ENCODE results near the gene HEXD. TPM values are rescaled to one million over a fixed set of nuclear protein-coding genes. Genes with fewer than 3 reads are reported as not detected.

The HEXD gene
- total and polyA plus RNA-seq, 2 donors (not counting 3 experiments of a cell fraction or from before 2014, with no cell fraction given), result 12.9 to 18.6 TPM

- Histone ChIP-seq H3K36me3 (ENCODE audit: control insufficient read depth in 2 of 2, extremely low read depth in 1 of 2, insufficient read depth in 2 of 2, low read length in 2 of 2) (peaks cover 0 to 13% of the 10 kb centered on the region in 2 experiments), H3K9ac (replicated peaks; ENCODE audit: extremely low read depth, insufficient read depth, low read length) (no peak overlapping the region), H2AFZ (ENCODE audit: low read depth, low read length) (no peak overlapping the region), H3K27me3 (ENCODE audit: control insufficient read depth in 2 of 2, insufficient read depth in 2 of 2, low read length in 2 of 2) (no peaks in the 10 kb centered on the region), H3K9me3 (replicated peaks; ENCODE audit: control insufficient read depth, insufficient read depth, low read length) (no peaks in the 10 kb centered on the region), H3K4me3 (replicated peaks in 1 of 3; ENCODE audit: insufficient read depth in 1 of 3, low read depth in 1 of 3, low read length in 3 of 3) (no peak overlapping the region), H3K27ac (ENCODE audit: insufficient read depth, low read depth, low read length) (no peak overlapping the region), H3K4me1 (ENCODE audit: control insufficient read depth, extremely low read depth, insufficient read depth, low read length) (no peaks in the 10 kb centered on the region), H3K9me1 (replicated peaks; ENCODE audit: control insufficient read depth, extremely low read depth, insufficient read depth, low read length) (no peaks in the 10 kb centered on the region), H3K79me2 (ENCODE audit: control insufficient read depth, insufficient read depth, low read length) (no peaks in the 10 kb centered on the region), H3K4me2 (ENCODE audit: insufficient read depth, low read length) (no peak overlapping the region), H4K20me1 (replicated peaks; ENCODE audit: control insufficient read depth, extremely low read depth, insufficient read depth, low read length) (no peaks in the 10 kb centered on the region)
- no peak for DNase-seq (ENCODE audit: low read depth, low spot score)
- no peak for FAIRE-seq
- ChIA-PET POLR2A (no interaction called here), CTCF (interaction anchor here (1.2 kb wide), 1 partner anchor 13 kb away, joined by 3 read pairs; no protein-coding TSS in a partner anchor)
- intact Hi-C loops (cut with micrococcal nuclease) (no loop called here), dilution Hi-C loops (cut with MboI; ENCODE audit: extremely low pct_ligation_motif_present, low sequenced_read_pairs) (no loop called here)
- BruUV-seq (replicated peaks), result no TSS peak
- TF ChIP-seq FOS (IDR thresholded peaks at IDR 0.05; ENCODE audit: borderline replicate concordance, insufficient read depth, low read length) (no peak), GATA2 (IDR thresholded peaks at IDR 0.05; ENCODE audit: insufficient read depth, insufficient read length, low read depth, low read length) (no peak), EZH2 (IDR thresholded peaks at IDR 0.05; ENCODE audit: borderline replicate concordance, low read depth, low read length, severe bottlenecking) (no peak), JUN (IDR thresholded peaks at IDR 0.05; ENCODE audit: borderline replicate concordance, insufficient read depth, insufficient read length, low read depth) (no peak), MAX (IDR thresholded peaks at IDR 0.05; ENCODE audit: insufficient read depth, insufficient read length) (no peak), POLR2A (IDR thresholded peaks at IDR 0.05; ENCODE audit: low read depth, low read length) (no peak), CTCF (IDR thresholded peaks at IDR 0.05; ENCODE audit: extremely low read depth in 1 of 2, insufficient read depth in 1 of 2, low read depth in 1 of 2, low read length in 2 of 2) (no peak), POLR2AphosphoS5 (IDR thresholded peaks at IDR 0.05; ENCODE audit: insufficient read depth, low read depth, low read length) (no peak), MYC (IDR thresholded peaks at IDR 0.05; ENCODE audit: low read depth, low read length) (no peak)
Observed at GRCh38 chr17:82440469-82440981, 22.4 kb downstream of the HEXD start.

Measured in endothelial cell of umbilical vein (primary cell).